H9 (cell line): ENCODE data around the gene ZNF609. TPM values are rescaled to one million over a fixed set of nuclear protein-coding genes. Genes with fewer than 3 reads are reported as not detected.

Source experiments
- DNase-seq: peaks from one replicate; pipeline ENCODE4 v3.0.0-alpha.2; 2017
- H2AFZ ChIP-seq: one replicate; pipeline ENCODE4 v1.6.1; 2013; ENCODE audit warnings: mild to moderate bottlenecking, low read length, control low read depth, moderate library complexity
- H2AK5ac ChIP-seq: 2 replicates; pipeline ENCODE4 v1.6.1; 2013; ENCODE audit warnings: low read length, control low read depth, mixed read lengths; ENCODE audit not compliant: insufficient read length
- H2BK120ac ChIP-seq: one replicate; pipeline ENCODE4 v1.6.1; 2013; ENCODE audit warnings: low read depth, mild to moderate bottlenecking, low read length, control low read depth, inconsistent platforms; ENCODE audit not compliant: poor library complexity, severe bottlenecking
- H2BK12ac ChIP-seq: 2 replicates; pipeline ENCODE4 v1.6.1; 2013; ENCODE audit warnings: low read length, control low read depth, mixed read lengths, low read depth; ENCODE audit not compliant: insufficient read length
- H2BK15ac ChIP-seq: 2 replicates; pipeline ENCODE4 v1.6.1; 2013; ENCODE audit warnings: low read depth, low read length, control low read depth
- H2BK20ac ChIP-seq: one replicate; pipeline ENCODE4 v1.6.1; 2013; ENCODE audit warnings: low read depth, mild to moderate bottlenecking, low read length, control low read depth, inconsistent platforms; ENCODE audit not compliant: poor library complexity, severe bottlenecking
- H2BK5ac ChIP-seq: 2 replicates; pipeline ENCODE4 v1.6.1; 2013; ENCODE audit warnings: low read length, control low read depth, mixed read lengths; ENCODE audit not compliant: insufficient read length
- H3K14ac ChIP-seq: 2 replicates; pipeline ENCODE4 v1.6.1; 2013; ENCODE audit warnings: low read length, control low read depth; ENCODE audit not compliant: insufficient read depth
- H3K18ac ChIP-seq: 2 replicates; pipeline ENCODE4 v1.6.1; 2013; ENCODE audit warnings: low read depth, mild to moderate bottlenecking, mixed read lengths, low read length, control low read depth; ENCODE audit not compliant: insufficient read length
- H3K23ac ChIP-seq: 2 replicates; pipeline ENCODE4 v1.6.1; 2013; ENCODE audit warnings: low read length, control low read depth, mixed read lengths, low read depth; ENCODE audit not compliant: insufficient read length
- H3K23me2 ChIP-seq: 2 replicates; pipeline ENCODE4 v1.6.1; 2013; ENCODE audit warnings: low read depth, mild to moderate bottlenecking, mixed read lengths, low read length, control low read depth; ENCODE audit not compliant: insufficient read length, poor library complexity, severe bottlenecking
- H3K27ac ChIP-seq: 2 replicates; pipeline ENCODE4 v1.5.1; 2013; ENCODE audit warnings: low read length, control low read depth, mixed read lengths, low read depth; ENCODE audit not compliant: insufficient read length
- H3K27me3 ChIP-seq: 2 replicates; pipeline ENCODE4 v1.6.1; 2013; ENCODE audit warnings: low read length, control low read depth, inconsistent platforms; ENCODE audit not compliant: insufficient read depth
- H3K4ac ChIP-seq: 2 replicates; pipeline ENCODE4 v1.6.1; 2013; ENCODE audit warnings: low read depth, mild to moderate bottlenecking, control low read depth, inconsistent platforms, low read length, moderate library complexity
- H3K4me1 ChIP-seq: 2 replicates; pipeline ENCODE4 v1.6.1; 2013; ENCODE audit warnings: low read length, control low read depth, inconsistent platforms; ENCODE audit not compliant: insufficient read depth
- H3K4me2 ChIP-seq: 2 replicates; pipeline ENCODE4 v1.6.1; 2013; ENCODE audit warnings: low read length, control low read depth, mixed read lengths; ENCODE audit not compliant: insufficient read length, insufficient read depth
- H3K56ac ChIP-seq: 2 replicates; pipeline ENCODE4 v1.6.1; 2013; ENCODE audit warnings: low read depth, mild to moderate bottlenecking, mixed read lengths, low read length, control low read depth; ENCODE audit not compliant: insufficient read length
- H3K79me1 ChIP-seq: 2 replicates; pipeline ENCODE4 v1.6.1; 2013; ENCODE audit warnings: low read depth, mild to moderate bottlenecking, moderate library complexity, low read length, control low read depth, inconsistent platforms; ENCODE audit not compliant: insufficient read depth, poor library complexity, severe bottlenecking
- H3K79me2 ChIP-seq: 2 replicates; pipeline ENCODE4 v1.6.1; 2013; ENCODE audit warnings: low read length, control low read depth, inconsistent platforms; ENCODE audit not compliant: insufficient read depth
- H3K9ac ChIP-seq: 2 replicates; pipeline ENCODE4 v1.6.1; 2013; ENCODE audit warnings: low read length, control low read depth, mixed read lengths; ENCODE audit not compliant: insufficient read length; ENCODE audit errors: extremely low read depth
- H3K9me3 ChIP-seq: one replicate; pipeline ENCODE4 v1.6.1; 2013; ENCODE audit warnings: low read depth, low read length, inconsistent platforms; ENCODE audit not compliant: control insufficient read depth
- H3T11ph ChIP-seq: one replicate; pipeline ENCODE4 v1.6.1; 2013; ENCODE audit warnings: mild to moderate bottlenecking, low read length, control low read depth, inconsistent platforms
- H4K20me1 ChIP-seq: one replicate; pipeline ENCODE4 v1.6.1; 2013; ENCODE audit not compliant: control insufficient read depth, insufficient read length, insufficient read depth
- H4K5ac ChIP-seq: 2 replicates; pipeline ENCODE4 v1.6.1; 2013; ENCODE audit warnings: low read depth, mild to moderate bottlenecking, mixed read lengths, low read length, control low read depth; ENCODE audit not compliant: insufficient read length
- H4K8ac ChIP-seq: replicated peaks from 2 replicates; pipeline ENCODE4 v1.6.1; 2013; ENCODE audit warnings: low read length, control low read depth, mixed read lengths, low read depth; ENCODE audit not compliant: insufficient read length
- H4K91ac ChIP-seq: 2 replicates; pipeline ENCODE4 v1.6.1; 2013; ENCODE audit warnings: low read depth, mild to moderate bottlenecking, moderate library complexity, mixed read lengths, low read length, control low read depth; ENCODE audit not compliant: insufficient read length
- H3K27ac Mint-ChIP-seq, 3 experiments: 2 replicates in 2 of 3; 3 replicates in 1 of 3; pipeline ENCODE4 v1.8.0; 2020 to 2021; ENCODE audit warnings: mixed read lengths in 3 of 3, mild to moderate bottlenecking in 1 of 3, moderate library complexity in 1 of 3
- H3K27me3 Mint-ChIP-seq: 2 replicates; pipeline ENCODE4 v1.8.0; 2021; ENCODE audit warnings: low read depth, mild to moderate bottlenecking, moderate library complexity, mixed read lengths
- H3K36me3 Mint-ChIP-seq, 3 experiments: 2 replicates in 2 of 3; 3 replicates in 1 of 3; pipeline ENCODE4 v1.8.0; 2020 to 2021; ENCODE audit warnings: low read depth in 3 of 3, mixed read lengths in 3 of 3; ENCODE audit not compliant: insufficient read depth in 1 of 3
- H3K4me1 Mint-ChIP-seq, 2 experiments: 2 replicates each; pipeline ENCODE4 v1.8.0; 2020; ENCODE audit warnings: mixed read lengths in 2 of 2
- H3K4me3 Mint-ChIP-seq, 2 experiments: 2 replicates in 1 of 2; 3 replicates in 1 of 2; pipeline ENCODE4 v1.8.0; 2020 to 2021; ENCODE audit warnings: mild to moderate bottlenecking in 2 of 2, mixed read lengths in 2 of 2, moderate library complexity in 1 of 2
- H3K9me3 Mint-ChIP-seq, 2 experiments: 2 replicates in 1 of 2; 3 replicates in 1 of 2; pipeline ENCODE4 v1.8.0; 2020; ENCODE audit warnings: mild to moderate bottlenecking in 2 of 2, mixed read lengths in 2 of 2, moderate library complexity in 1 of 2
- CTCF ChIP-seq: fragments of 200-600 bp; sonication (generic); conservative IDR thresholded peaks from 3 replicates; pipeline ENCODE4 v1.8.0; 2021; ENCODE audit warnings: antibody characterized with exemption, mild to moderate bottlenecking
- WGBS: extraction: QIAGEN DNeasy Blood & Tissue Kit; methylation state at CpG from one replicate; pipeline ENCODE4 v1.1.7; 2013; ENCODE audit warnings: missing lambda C conversion rate, low lambda C conversion rate, mixed read lengths; ENCODE audit not compliant: insufficient read length; ENCODE audit errors: extremely low coverage; 5-methylcytosine and 5-hydroxymethylcytosine counted together
- total RNA-seq: library from RNA; stranded (reverse); gene quantifications from 2 replicates; pipeline ENCODE4 v1.2.1, GENCODE V29; 2021

Gene ZNF609
- total RNA-seq, 1 experiment from 2014 or later: 45.3 TPM

DNA sequence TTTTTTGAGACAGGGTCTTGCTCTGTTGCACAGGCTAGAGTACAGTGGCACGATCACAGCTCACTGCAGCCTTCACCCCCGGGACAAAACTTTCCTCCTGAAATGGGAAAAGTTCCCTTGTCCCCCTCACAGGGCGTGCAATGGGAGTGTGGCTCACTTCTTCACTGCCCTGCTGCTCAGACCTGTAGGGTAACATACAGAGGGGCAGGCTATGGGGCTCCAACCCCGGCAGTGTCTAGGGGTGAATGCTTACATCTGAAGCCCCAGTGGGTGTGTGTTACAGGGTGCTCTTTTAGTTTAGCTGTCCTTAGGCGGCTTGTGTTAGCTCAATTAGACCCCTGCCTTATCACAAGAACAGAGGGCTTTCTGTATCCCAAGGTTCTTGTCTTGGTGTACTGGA lies 157.8 kb downstream of the ZNF609 start:
- Histone ChIP-seq H3K23me2 (no peaks in the 10 kb centered on the region), H3K4me1 (no peaks in the 10 kb centered on the region; the same call in 1 of the 2 replicates), H3K27ac (no peak overlapping the region), H3K27me3 (no peaks in the 10 kb centered on the region), H2AFZ (no peak overlapping the region), H2AK5ac (no peak overlapping the region), H3K14ac (no peak overlapping the region), H3K79me2 (peaks cover 6% of the 10 kb centered on the region; the same call in 1 of the 2 replicates), H2BK15ac (no peak overlapping the region), H4K91ac (no peak overlapping the region), H4K5ac (no peak overlapping the region), H2BK12ac (no peak overlapping the region), H3T11ph (no peak overlapping the region), H3K56ac (no peak overlapping the region), H3K4me2 (no peak overlapping the region), H2BK120ac (no peak overlapping the region), H3K9me3 (no peaks in the 10 kb centered on the region), H3K9ac (no peak overlapping the region), H4K8ac (no peak overlapping the region), H2BK5ac (no peak overlapping the region), H2BK20ac (no peak overlapping the region), H3K18ac (no peak overlapping the region), H3K23ac (no peak overlapping the region), H3K79me1 (peaks cover 9% of the 10 kb centered on the region), H3K4ac (no peak overlapping the region; the same call in none of the 2 replicates), H4K20me1 (no peaks in the 10 kb centered on the region)
- no CpG with 5 or more reads among the region's 5 CpGs for WGBS
- H3K4me3 Mint-ChIP-seq: no peak overlapping the region
- no peak for DNase-seq
- peak overlapping the region in 2 of 3 experiments; percentile 88 to 92; a peak in 3 of 7 replicates for H3K27ac Mint-ChIP-seq
- no peak for TF ChIP-seq CTCF
- no peaks in the 10 kb centered on the region for H3K27me3 Mint-ChIP-seq
- H3K9me3 Mint-ChIP-seq: no peaks in the 10 kb centered on the region
- H3K36me3 Mint-ChIP-seq: peaks cover 3 to 5% (median 5%) of the 10 kb centered on the region in 3 experiments; a peak in 4 of 7 replicates
- peaks cover 35% of the 10 kb centered on the region in 2 experiments for H3K4me1 Mint-ChIP-seq
